H9 (cell line): ENCODE data around the gene NINJ1. TPM values are rescaled to one million over a fixed set of nuclear protein-coding genes. Genes with fewer than 3 reads are reported as not detected.
A peak's percentile ranks its signal among the peaks of the same experiment; 100 is the strongest.

ENCODE experiments used
- DNase-seq: peaks from one replicate; pipeline ENCODE4 v3.0.0-alpha.2; 2017
- H2AFZ ChIP-seq: one replicate; pipeline ENCODE4 v1.6.1; 2013; ENCODE audit warnings: mild to moderate bottlenecking, low read length, control low read depth, moderate library complexity
- H2AK5ac ChIP-seq: 2 replicates; pipeline ENCODE4 v1.6.1; 2013; ENCODE audit warnings: low read length, control low read depth, mixed read lengths; ENCODE audit not compliant: insufficient read length
- H2BK120ac ChIP-seq: one replicate; pipeline ENCODE4 v1.6.1; 2013; ENCODE audit warnings: low read depth, mild to moderate bottlenecking, low read length, control low read depth, inconsistent platforms; ENCODE audit not compliant: poor library complexity, severe bottlenecking
- H2BK12ac ChIP-seq: 2 replicates; pipeline ENCODE4 v1.6.1; 2013; ENCODE audit warnings: low read length, control low read depth, mixed read lengths, low read depth; ENCODE audit not compliant: insufficient read length
- H2BK15ac ChIP-seq: 2 replicates; pipeline ENCODE4 v1.6.1; 2013; ENCODE audit warnings: low read depth, low read length, control low read depth
- H2BK20ac ChIP-seq: one replicate; pipeline ENCODE4 v1.6.1; 2013; ENCODE audit warnings: low read depth, mild to moderate bottlenecking, low read length, control low read depth, inconsistent platforms; ENCODE audit not compliant: poor library complexity, severe bottlenecking
- H2BK5ac ChIP-seq: 2 replicates; pipeline ENCODE4 v1.6.1; 2013; ENCODE audit warnings: low read length, control low read depth, mixed read lengths; ENCODE audit not compliant: insufficient read length
- H3K14ac ChIP-seq: 2 replicates; pipeline ENCODE4 v1.6.1; 2013; ENCODE audit warnings: low read length, control low read depth; ENCODE audit not compliant: insufficient read depth
- H3K18ac ChIP-seq: 2 replicates; pipeline ENCODE4 v1.6.1; 2013; ENCODE audit warnings: low read depth, mild to moderate bottlenecking, mixed read lengths, low read length, control low read depth; ENCODE audit not compliant: insufficient read length
- H3K23ac ChIP-seq: 2 replicates; pipeline ENCODE4 v1.6.1; 2013; ENCODE audit warnings: low read length, control low read depth, mixed read lengths, low read depth; ENCODE audit not compliant: insufficient read length
- H3K23me2 ChIP-seq: 2 replicates; pipeline ENCODE4 v1.6.1; 2013; ENCODE audit warnings: low read depth, mild to moderate bottlenecking, mixed read lengths, low read length, control low read depth; ENCODE audit not compliant: insufficient read length, poor library complexity, severe bottlenecking
- H3K27ac ChIP-seq: 2 replicates; pipeline ENCODE4 v1.5.1; 2013; ENCODE audit warnings: low read length, control low read depth, mixed read lengths, low read depth; ENCODE audit not compliant: insufficient read length
- H3K27me3 ChIP-seq: 2 replicates; pipeline ENCODE4 v1.6.1; 2013; ENCODE audit warnings: low read length, control low read depth, inconsistent platforms; ENCODE audit not compliant: insufficient read depth
- H3K4ac ChIP-seq: 2 replicates; pipeline ENCODE4 v1.6.1; 2013; ENCODE audit warnings: low read depth, mild to moderate bottlenecking, control low read depth, inconsistent platforms, low read length, moderate library complexity
- H3K4me1 ChIP-seq: 2 replicates; pipeline ENCODE4 v1.6.1; 2013; ENCODE audit warnings: low read length, control low read depth, inconsistent platforms; ENCODE audit not compliant: insufficient read depth
- H3K4me2 ChIP-seq: 2 replicates; pipeline ENCODE4 v1.6.1; 2013; ENCODE audit warnings: low read length, control low read depth, mixed read lengths; ENCODE audit not compliant: insufficient read length, insufficient read depth
- H3K56ac ChIP-seq: 2 replicates; pipeline ENCODE4 v1.6.1; 2013; ENCODE audit warnings: low read depth, mild to moderate bottlenecking, mixed read lengths, low read length, control low read depth; ENCODE audit not compliant: insufficient read length
- H3K79me1 ChIP-seq: 2 replicates; pipeline ENCODE4 v1.6.1; 2013; ENCODE audit warnings: low read depth, mild to moderate bottlenecking, moderate library complexity, low read length, control low read depth, inconsistent platforms; ENCODE audit not compliant: insufficient read depth, poor library complexity, severe bottlenecking
- H3K79me2 ChIP-seq: 2 replicates; pipeline ENCODE4 v1.6.1; 2013; ENCODE audit warnings: low read length, control low read depth, inconsistent platforms; ENCODE audit not compliant: insufficient read depth
- H3K9ac ChIP-seq: 2 replicates; pipeline ENCODE4 v1.6.1; 2013; ENCODE audit warnings: low read length, control low read depth, mixed read lengths; ENCODE audit not compliant: insufficient read length; ENCODE audit errors: extremely low read depth
- H3K9me3 ChIP-seq: one replicate; pipeline ENCODE4 v1.6.1; 2013; ENCODE audit warnings: low read depth, low read length, inconsistent platforms; ENCODE audit not compliant: control insufficient read depth
- H3T11ph ChIP-seq: one replicate; pipeline ENCODE4 v1.6.1; 2013; ENCODE audit warnings: mild to moderate bottlenecking, low read length, control low read depth, inconsistent platforms
- H4K20me1 ChIP-seq: one replicate; pipeline ENCODE4 v1.6.1; 2013; ENCODE audit not compliant: control insufficient read depth, insufficient read length, insufficient read depth
- H4K5ac ChIP-seq: 2 replicates; pipeline ENCODE4 v1.6.1; 2013; ENCODE audit warnings: low read depth, mild to moderate bottlenecking, mixed read lengths, low read length, control low read depth; ENCODE audit not compliant: insufficient read length
- H4K8ac ChIP-seq: replicated peaks from 2 replicates; pipeline ENCODE4 v1.6.1; 2013; ENCODE audit warnings: low read length, control low read depth, mixed read lengths, low read depth; ENCODE audit not compliant: insufficient read length
- H4K91ac ChIP-seq: 2 replicates; pipeline ENCODE4 v1.6.1; 2013; ENCODE audit warnings: low read depth, mild to moderate bottlenecking, moderate library complexity, mixed read lengths, low read length, control low read depth; ENCODE audit not compliant: insufficient read length
- H3K27ac Mint-ChIP-seq, 3 experiments: 2 replicates in 2 of 3; 3 replicates in 1 of 3; pipeline ENCODE4 v1.8.0; 2020 to 2021; ENCODE audit warnings: mixed read lengths in 3 of 3, mild to moderate bottlenecking in 1 of 3, moderate library complexity in 1 of 3
- H3K27me3 Mint-ChIP-seq: 2 replicates; pipeline ENCODE4 v1.8.0; 2021; ENCODE audit warnings: low read depth, mild to moderate bottlenecking, moderate library complexity, mixed read lengths
- H3K36me3 Mint-ChIP-seq, 3 experiments: 2 replicates in 2 of 3; 3 replicates in 1 of 3; pipeline ENCODE4 v1.8.0; 2020 to 2021; ENCODE audit warnings: low read depth in 3 of 3, mixed read lengths in 3 of 3; ENCODE audit not compliant: insufficient read depth in 1 of 3
- H3K4me1 Mint-ChIP-seq, 2 experiments: 2 replicates each; pipeline ENCODE4 v1.8.0; 2020; ENCODE audit warnings: mixed read lengths in 2 of 2
- H3K4me3 Mint-ChIP-seq, 2 experiments: 2 replicates in 1 of 2; 3 replicates in 1 of 2; pipeline ENCODE4 v1.8.0; 2020 to 2021; ENCODE audit warnings: mild to moderate bottlenecking in 2 of 2, mixed read lengths in 2 of 2, moderate library complexity in 1 of 2
- H3K9me3 Mint-ChIP-seq, 2 experiments: 2 replicates in 1 of 2; 3 replicates in 1 of 2; pipeline ENCODE4 v1.8.0; 2020; ENCODE audit warnings: mild to moderate bottlenecking in 2 of 2, mixed read lengths in 2 of 2, moderate library complexity in 1 of 2
- CTCF ChIP-seq: fragments of 200-600 bp; sonication (generic); conservative IDR thresholded peaks from 3 replicates; pipeline ENCODE4 v1.8.0; 2021; ENCODE audit warnings: antibody characterized with exemption, mild to moderate bottlenecking
- WGBS: extraction: QIAGEN DNeasy Blood & Tissue Kit; methylation state at CpG from one replicate; pipeline ENCODE4 v1.1.7; 2013; ENCODE audit warnings: missing lambda C conversion rate, low lambda C conversion rate, mixed read lengths; ENCODE audit not compliant: insufficient read length; ENCODE audit errors: extremely low coverage; 5-methylcytosine and 5-hydroxymethylcytosine counted together
- total RNA-seq: library from RNA; stranded (reverse); gene quantifications from 2 replicates; pipeline ENCODE4 v1.2.1, GENCODE V29; 2021

NINJ1 gene
- total RNA-seq, 1 experiment from 2014 or later: 28.9 TPM

GRCh38 chr9:93092251-93092991 lies 41.6 kb downstream of the NINJ1 start:
- Histone ChIP-seq H2AK5ac (no peak overlapping the region), H3K9ac (no peak overlapping the region), H3K14ac (no peak overlapping the region; the same call in 1 of the 2 replicates), H3K23ac (no peak overlapping the region), H3K4me1 (no peaks in the 10 kb centered on the region; the same call in 1 of the 2 replicates), H3K4me2 (no peak overlapping the region), H4K5ac (no peak overlapping the region), H4K91ac (no peak overlapping the region), H2BK120ac (no peak overlapping the region), H2AFZ (no peak overlapping the region), H3K27me3 (no peaks in the 10 kb centered on the region), H3K56ac (no peak overlapping the region), H3K18ac (no peak overlapping the region), H2BK15ac (no peak overlapping the region), H2BK5ac (no peak overlapping the region), H4K8ac (no peak overlapping the region), H3T11ph (no peak overlapping the region), H3K9me3 (no peaks in the 10 kb centered on the region), H3K4ac (no peak overlapping the region), H2BK20ac (no peak overlapping the region), H3K27ac (no peak overlapping the region), H2BK12ac (no peak overlapping the region), H3K79me1 (no peaks in the 10 kb centered on the region), H4K20me1 (peaks cover 3% of the 10 kb centered on the region), H3K79me2 (no peaks in the 10 kb centered on the region), H3K23me2 (peaks cover 9% of the 10 kb centered on the region)
- Mint-ChIP-seq H3K4me3 (no peak overlapping the region), H3K4me1 (peaks cover 17 to 18% of the 10 kb centered on the region in 2 experiments), H3K27me3 (peaks cover 2% of the 10 kb centered on the region), H3K9me3 (no peaks in the 10 kb centered on the region; a peak in 1 of 5 replicates), H3K36me3 (peaks cover 0 to 4% (median 0%) of the 10 kb centered on the region in 3 experiments; a peak in 1 of 7 replicates), H3K27ac (no peak overlapping the region)
- WGBS: no CpG with 5 or more reads among the region's 7 CpGs
- no peak for TF ChIP-seq CTCF
- peak; percentile 19 for DNase-seq
